ENCODE data around the gene ARHGAP5.

The ARHGAP5 gene, protein sequence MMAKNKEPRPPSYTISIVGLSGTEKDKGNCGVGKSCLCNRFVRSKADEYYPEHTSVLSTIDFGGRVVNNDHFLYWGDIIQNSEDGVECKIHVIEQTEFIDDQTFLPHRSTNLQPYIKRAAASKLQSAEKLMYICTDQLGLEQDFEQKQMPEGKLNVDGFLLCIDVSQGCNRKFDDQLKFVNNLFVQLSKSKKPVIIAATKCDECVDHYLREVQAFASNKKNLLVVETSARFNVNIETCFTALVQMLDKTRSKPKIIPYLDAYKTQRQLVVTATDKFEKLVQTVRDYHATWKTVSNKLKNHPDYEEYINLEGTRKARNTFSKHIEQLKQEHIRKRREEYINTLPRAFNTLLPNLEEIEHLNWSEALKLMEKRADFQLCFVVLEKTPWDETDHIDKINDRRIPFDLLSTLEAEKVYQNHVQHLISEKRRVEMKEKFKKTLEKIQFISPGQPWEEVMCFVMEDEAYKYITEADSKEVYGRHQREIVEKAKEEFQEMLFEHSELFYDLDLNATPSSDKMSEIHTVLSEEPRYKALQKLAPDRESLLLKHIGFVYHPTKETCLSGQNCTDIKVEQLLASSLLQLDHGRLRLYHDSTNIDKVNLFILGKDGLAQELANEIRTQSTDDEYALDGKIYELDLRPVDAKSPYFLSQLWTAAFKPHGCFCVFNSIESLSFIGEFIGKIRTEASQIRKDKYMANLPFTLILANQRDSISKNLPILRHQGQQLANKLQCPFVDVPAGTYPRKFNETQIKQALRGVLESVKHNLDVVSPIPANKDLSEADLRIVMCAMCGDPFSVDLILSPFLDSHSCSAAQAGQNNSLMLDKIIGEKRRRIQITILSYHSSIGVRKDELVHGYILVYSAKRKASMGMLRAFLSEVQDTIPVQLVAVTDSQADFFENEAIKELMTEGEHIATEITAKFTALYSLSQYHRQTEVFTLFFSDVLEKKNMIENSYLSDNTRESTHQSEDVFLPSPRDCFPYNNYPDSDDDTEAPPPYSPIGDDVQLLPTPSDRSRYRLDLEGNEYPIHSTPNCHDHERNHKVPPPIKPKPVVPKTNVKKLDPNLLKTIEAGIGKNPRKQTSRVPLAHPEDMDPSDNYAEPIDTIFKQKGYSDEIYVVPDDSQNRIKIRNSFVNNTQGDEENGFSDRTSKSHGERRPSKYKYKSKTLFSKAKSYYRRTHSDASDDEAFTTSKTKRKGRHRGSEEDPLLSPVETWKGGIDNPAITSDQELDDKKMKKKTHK (N-terminal part only)

DNA sequence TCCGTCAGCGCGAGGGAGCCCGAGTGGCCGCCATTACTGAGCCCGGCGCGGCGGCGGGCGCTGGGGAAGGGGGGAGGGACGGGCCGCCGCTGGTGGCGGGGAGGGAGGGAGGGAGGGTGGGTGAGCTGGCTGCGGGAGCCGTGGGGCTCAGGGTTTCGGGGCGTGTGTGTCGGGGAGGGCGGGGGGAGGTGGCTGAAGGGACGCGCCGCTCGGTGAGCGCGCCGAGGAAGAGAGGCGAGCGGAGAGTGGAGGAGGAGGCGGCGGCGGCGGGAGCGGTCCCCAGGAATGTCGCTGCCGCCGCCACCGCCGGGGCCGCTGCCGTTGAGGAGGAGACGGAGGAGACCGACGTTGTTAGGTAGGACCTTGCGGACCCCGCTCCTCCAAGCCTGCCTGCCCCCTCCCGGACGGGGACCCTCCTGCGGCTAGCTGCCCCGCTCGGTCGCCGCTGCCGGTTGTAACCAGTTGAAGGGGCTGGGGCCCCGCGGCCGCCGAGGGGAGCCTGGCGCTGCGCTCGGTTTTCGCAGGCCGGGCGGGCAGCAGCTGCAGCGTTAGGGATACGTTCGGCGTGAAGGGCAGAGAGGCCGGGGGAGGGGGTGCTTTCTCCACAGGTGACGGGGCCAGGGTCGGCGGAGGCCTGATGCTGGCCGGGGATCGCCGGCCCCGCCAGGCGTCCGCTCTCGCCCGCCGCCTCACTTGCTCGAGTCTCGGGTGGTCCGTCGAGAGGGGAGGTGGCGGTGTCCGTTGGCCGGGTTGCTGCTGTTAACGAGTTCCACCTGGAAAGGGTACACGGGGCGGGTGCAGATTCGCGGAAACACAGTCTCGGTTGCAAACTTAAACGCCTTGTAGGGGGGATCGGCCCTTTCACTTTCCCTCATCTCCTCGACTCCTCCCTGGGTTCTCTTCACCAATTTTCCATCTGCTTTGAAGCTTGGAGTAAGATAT, at the start of gene ARHGAP5:
ARHGAP5 (plus strand) TSS at position 224 of the 942 bp plus-strand sequence. CDS start 13,366 bp downstream, outside the sequence.
- peak; percentile 9 to 23 (median 14) for DNase-seq (ENCODE audit: low read depth in 2 of 3, low spot score in 2 of 3)

DNA sequence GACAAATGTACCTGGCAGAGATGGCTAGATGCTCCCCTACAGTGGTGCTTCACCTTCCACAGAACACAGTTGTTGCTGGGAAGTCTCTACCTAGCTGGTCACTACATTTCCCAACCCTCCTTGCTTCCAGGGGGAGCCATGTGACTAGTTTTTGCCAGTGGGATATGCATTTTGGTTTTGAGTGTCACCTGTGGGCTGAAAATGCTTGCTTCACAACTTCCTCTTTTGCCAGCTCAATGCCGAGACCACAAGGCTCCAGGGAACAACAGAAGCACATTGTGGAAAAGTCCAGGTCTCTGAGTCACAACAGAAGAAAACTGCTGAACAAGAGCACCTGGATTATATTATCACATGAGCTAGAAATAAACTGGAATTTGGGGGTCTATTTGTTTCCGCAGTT, 48.5 kb upstream of the ARHGAP5 start:
- no peak for DNase-seq (ENCODE audit: low read depth in 2 of 3, low spot score in 2 of 3)

DNA sequence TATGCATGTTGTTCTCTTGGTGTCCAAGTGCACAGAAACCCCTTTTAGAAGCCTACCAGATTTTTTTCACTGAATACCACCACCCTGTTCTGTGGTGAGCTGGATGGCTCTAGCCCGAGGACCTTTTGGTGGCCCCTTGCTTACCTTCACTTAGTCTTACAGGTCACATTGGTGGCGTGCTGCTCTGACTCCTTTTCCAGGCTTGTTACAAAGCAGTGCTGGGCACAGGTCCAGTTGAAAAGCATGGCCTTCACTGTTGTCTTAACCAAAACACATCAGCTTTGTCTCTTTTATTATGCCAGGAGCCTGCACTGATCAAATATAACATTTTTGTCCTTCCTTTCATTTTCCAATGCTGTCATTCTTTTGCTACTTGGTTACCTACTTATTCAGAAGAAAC, 43.6 kb upstream of the ARHGAP5 start:
- DNase-seq (ENCODE audit: low read depth in 2 of 3, low spot score in 2 of 3), result no peak

DNA sequence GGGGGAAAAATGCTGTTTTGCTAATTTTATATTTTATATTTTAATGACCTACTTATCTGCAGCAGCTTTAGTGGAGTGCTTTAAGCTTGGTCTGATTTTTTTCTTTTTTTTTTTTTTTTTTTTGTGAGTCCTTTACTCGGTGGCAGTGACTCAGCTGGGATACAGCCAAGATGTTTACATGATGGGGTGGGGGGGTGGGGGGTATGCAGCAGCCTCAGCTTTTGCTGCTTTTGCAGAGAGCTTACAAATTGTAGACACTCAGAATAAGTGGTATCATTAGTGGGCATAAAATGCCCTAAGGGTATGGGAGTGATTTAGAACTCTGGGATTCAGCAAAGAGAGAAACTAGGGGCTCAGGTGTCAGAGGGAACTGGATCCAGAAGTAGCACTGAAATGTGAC, 38.2 kb upstream of the ARHGAP5 start:
- DNase-seq (ENCODE audit: low read depth in 2 of 3, low spot score in 2 of 3), result no peak

DNA sequence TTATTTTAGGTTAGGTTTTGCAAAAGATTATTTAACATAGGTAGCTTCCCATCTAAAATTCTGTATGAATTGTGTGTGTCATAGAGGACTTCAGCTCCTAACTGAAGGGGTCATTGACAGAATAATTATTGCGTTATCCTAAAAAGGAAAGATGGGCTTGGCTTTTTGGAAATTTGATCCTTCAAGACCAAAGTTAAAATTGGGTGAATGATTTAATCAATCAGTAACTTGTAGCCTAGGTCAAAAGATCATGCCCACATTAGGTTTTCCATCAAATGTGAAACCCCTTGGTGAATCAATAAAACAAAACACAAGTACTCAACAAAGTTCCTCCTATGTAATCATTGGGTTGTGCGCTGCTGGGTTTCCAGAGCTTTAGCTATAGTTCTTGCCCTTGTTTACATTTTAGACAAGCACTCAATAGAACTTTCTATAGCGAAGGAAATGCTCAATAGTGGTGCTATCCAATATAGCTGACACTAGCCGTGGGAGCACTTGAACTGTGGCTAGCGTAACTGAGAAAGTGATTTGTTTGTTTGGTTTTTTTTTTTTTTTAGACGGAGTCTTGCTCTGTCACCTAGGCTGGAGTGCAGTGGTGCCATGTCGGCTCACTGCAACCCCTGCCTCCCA, 37.6 kb upstream of the ARHGAP5 start:
- DNase-seq (ENCODE audit: low read depth in 2 of 3, low spot score in 2 of 3), result no peak

DNA sequence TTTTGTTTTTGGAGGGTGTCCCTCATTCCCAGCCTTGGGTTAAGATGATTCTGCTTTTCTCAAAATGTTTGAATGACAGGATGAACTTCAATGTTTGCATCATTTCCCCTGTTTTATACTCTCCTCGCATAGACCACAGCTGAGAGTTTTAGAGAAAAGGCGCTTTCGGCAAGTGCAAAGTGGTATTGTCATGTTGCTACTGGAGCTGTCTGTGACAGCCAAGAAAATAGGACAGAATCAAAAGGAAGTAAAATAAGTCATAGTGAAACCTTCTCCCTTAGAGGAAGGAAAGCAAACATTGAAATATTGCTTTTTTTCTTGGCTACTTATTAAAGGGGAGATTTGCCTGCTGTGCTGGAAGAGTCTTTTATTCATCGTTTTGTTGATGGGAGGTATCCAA, 33.5 kb upstream of the ARHGAP5 start:
- DNase-seq (ENCODE audit: low read depth in 2 of 3, low spot score in 2 of 3), result no peak

DNA sequence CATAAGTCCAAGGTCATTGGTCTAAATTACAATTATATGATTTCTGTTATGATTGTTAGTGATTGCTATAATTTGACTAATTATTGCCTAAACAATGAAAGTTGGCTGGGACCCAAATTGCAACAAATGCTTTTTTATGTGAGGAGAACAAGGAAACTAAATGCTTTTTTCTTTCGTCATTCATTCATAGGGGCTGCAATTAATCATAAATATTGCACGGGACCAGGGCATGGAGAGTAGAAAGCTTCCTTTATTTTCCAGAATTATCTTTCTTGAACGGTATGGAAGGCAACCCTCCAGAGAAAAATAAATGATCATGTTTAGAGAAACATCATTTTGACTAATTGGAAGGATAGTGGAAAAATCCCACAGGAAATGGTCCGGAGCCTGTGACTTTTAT, 32.6 kb upstream of the ARHGAP5 start:
- no peak for DNase-seq (ENCODE audit: low read depth in 2 of 3, low spot score in 2 of 3)

DNA sequence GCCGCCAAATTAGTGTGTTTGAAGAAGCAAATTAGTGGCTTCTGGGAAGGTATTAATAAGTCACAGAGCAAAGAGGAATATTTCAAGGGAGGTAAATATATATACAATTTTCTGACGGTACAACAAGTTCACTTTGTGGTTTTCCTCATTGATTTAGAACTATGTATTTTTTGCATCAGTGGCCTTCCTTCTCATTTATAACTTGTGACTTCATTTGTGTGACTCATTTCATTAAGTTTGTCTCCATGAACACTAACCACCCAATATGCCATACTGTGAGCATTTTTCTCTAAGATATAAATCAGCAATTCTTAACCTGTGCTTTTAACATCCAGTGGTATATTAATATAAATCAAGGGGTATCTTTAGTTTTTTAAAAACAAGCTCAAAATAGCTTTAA, 29.3 kb upstream of the ARHGAP5 start:
- DNase-seq (ENCODE audit: low read depth in 2 of 3, low spot score in 2 of 3), result no peak

DNA sequence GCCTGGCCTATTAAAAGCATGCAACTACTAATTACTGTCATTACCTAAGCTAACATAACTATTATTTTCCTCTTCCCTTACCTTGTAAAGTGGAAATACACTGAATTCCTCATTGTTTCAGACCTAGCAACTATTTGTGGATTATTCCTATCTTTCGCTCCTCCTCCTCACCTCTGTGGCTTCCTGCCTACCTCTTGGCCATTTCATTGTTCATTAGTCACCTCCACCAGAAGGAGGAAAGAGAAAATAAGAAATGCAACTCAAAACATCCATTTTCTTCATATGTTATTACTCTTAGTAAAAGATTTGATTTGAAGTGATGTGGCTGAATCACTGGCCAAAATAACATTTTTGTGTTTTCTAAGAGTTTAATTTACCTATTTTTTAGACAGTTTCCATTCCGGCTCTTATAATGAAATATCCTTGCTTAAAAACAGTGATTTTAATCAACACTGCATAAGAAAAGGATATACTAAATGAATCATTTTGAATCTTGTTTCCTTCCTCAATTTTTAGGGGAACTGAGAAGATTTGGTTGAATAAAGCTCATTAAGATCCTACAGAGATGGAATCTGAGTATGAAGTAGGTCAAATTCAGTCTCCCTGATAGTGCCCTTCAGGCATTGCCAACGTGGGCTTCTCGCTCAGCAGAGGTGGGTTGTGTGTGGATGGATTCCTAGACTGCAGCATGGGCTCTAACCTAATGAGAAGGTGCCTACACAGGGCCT, 27.6 kb upstream of the ARHGAP5 start:
- no peak for DNase-seq (ENCODE audit: low read depth in 2 of 3, low spot score in 2 of 3)

DNA sequence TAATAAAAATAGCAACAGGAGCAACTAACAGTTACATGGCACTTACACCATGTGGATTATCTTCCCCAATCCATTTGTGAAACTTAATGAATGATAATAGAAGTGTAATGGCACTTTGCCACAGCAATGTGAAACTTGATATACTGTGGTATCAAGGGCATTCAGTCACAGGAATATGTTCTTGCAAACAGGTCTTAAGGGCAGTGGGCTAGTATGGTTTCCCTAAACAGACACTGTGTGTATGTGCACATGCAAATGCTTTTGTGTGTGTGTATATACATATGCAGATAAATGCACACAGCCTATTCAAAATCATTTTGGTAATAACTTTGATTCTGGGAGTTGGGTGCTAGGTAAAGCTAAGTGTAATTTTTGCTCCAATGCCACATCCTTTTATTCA, 26.2 kb upstream of the ARHGAP5 start:
- no peak for DNase-seq (ENCODE audit: low read depth in 2 of 3, low spot score in 2 of 3)

DNA sequence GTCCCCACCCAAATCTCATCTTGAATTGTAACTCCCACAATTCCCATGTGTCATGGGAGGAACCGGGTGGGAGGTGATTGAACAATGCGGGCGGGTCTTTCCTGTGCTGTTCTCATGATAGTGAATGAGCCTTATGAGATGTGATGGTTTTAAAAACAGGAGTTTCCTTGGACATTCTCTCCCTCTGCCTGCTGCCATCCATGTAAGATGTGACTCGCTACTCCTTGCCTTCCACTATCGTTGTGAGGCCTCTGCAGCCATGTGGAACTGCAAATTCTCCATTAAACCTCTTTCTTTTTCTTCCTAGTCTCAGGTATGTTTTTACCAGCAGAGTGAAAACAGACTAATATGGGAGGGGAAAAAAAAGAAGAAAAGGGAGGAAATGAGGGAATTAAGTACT, 22.6 kb upstream of the ARHGAP5 start:
- DNase-seq (ENCODE audit: low read depth in 2 of 3, low spot score in 2 of 3), result no peak

DNA sequence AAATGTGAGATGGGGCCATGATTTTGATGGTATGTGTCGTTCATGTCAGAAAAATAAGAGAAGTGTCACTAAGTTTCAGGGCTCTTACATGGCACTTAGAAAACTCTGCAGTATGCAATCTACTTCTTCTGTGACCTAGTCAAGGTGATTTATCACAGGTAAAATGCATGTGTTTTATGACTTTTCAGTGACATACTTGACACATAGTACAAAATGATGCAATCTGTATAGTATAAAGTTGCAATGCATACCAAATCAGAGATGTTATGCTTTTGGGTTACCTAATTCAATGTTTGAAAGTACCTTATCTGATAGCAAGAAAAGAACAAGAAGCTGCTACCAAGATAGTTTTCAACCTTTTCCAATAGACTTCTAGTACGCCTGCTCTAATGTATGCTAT, 21.9 kb upstream of the ARHGAP5 start:
- DNase-seq (ENCODE audit: low read depth in 2 of 3, low spot score in 2 of 3), result no peak

DNA sequence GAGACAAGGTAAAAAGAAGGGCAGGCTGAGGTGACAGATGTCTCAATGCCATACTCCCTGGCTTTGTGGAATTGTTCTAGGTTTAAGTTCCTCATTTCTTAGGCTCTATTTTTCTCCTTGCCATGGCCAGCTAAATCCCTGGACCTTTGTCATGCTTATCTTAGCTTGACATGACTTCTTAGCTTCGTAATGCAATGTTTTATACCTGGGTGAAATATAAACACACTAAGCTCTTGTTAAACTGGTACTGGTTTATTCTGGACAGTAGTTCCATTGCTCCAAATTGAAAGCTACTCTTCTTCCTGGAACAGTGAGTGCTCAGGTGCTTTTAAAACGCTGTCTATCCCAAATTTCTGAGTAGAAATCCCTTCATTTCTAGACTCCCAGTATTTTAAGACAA, 17.4 kb upstream of the ARHGAP5 start:
- DNase-seq (ENCODE audit: low read depth in 2 of 3, low spot score in 2 of 3), result no peak

DNA sequence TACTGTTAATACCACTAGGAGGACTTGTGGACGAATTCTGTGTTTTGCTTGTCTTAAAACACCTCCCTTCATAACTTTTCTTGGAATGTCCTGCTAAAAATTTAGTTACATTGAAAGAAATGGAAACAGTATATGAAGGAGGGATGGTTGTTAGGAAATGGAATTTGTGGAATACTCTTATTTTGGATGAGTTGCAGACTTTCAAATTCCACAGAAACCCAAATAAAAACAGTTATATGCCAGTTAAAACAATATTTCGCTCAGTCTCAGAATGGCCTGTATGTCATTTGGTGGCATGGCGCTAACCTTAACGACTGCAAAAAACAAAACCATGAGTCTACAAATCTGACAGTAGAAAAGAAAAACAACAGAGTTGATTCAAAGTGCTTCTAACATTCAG, 12.2 kb upstream of the ARHGAP5 start:
- no peak for DNase-seq (ENCODE audit: low read depth in 2 of 3, low spot score in 2 of 3)

DNA sequence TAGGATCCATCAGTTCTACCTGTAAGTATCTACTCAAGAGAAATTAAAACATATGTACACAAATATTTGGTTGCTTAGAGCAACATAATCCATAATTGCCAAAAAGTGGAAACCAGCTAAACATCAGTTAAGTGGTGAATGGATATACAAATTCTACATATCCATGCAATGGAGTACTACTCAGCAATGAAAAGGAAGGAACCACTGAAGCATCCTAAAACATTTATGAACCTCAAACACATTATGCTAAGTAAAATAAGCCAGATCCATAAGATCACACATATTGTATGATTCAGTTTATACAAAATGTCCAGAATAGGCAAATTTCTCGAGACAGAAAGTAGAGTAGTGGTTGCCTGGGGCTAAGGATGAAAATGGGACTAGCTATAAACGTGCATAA, 8.4 kb upstream of the ARHGAP5 start:
- DNase-seq (ENCODE audit: low read depth in 2 of 3, low spot score in 2 of 3), result no peak

DNA sequence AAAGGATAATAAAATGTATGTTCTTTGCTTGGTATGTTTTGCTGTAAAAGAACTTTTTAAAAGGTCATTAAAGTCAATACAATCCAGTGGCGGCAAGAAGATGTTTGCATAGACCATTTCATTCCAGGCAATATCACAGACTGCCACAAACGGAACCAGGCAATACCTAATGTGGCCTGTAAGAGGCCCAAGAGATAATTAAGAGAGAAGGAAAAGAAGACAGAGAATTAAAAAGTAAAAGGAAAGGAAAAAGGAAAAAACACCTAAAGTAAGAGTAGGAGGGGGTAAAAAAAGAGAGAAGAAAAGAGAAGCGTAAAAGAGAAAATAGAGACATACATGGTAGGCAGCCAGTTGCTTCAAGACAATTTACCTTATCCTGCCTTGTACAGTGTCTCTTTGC, 6.8 kb upstream of the ARHGAP5 start:
- DNase-seq (ENCODE audit: low read depth in 2 of 3, low spot score in 2 of 3), result no peak

DNA sequence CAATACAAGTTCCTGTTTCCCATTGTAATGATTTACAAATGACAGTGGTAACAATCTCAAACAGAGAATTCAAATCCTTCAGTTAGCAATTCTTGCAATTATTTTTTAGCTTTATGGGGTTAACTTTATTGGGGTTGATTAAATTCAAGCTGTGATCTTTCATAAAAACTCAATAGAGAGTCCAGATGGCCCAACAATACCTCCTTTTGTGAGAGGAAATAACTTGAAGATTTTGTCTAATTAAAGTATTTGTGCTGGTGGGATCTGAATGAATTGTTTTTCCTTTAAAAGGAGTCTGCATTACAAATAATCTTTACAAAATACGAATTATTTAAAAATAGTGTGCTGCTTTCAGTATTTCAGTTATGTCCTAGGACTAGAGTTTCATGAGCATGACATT, 4.4 kb upstream of the ARHGAP5 start:
- DNase-seq (ENCODE audit: low read depth in 2 of 3, low spot score in 2 of 3), result no peak

DNA sequence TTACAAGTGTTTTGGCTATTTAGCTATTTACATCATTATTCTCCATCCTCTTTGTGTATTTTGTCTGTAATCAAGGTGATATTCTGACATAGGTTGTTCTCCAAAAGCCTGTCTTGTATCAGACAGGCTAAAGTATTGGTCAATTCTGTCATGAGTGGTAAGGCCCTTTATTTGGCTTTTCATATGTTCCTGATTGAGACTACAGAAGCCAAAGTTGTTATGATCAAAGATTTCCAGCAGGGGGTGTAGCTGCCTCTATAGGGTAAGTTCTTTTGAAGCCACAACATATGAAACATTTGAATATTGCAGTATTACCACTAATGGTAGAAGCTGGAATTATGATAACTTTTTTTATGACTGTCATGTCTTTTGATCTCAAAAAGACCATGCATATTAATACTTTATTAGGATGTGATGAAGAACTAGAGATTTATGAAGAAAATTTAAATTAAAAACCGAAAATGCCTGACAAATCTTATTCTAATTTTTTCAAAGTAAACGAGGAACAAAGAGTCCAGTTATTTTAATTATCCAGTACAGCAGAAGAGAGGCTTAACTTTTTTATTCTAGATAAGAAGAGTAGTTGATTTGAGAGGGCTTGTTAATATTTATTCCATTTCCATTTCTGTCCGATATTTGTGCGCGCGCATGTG, 3.4 kb upstream of the ARHGAP5 start:
- DNase-seq (ENCODE audit: low read depth in 2 of 3, low spot score in 2 of 3), result peak in 1 of 3 experiments; percentile 3

All from activated CD8-positive, alpha-beta memory T cell treated with anti-CD3 and anti-CD28 coated beads for 48 hours (primary cell).